Inflammatory macrophage treated with lipopolysaccharide for 4 hours (primary cell): ENCODE data around the gene TRAF3.
"Not testable (repeated sequence)": the region's sequence is repeated elsewhere in the genome, so short reads cannot be mapped to it uniquely, and the experiment has no call there.

Experiments
- DNase-seq: peaks from one replicate; pipeline ENCODE4 v3.0.0-alpha.2; 2020

The TRAF3 gene

GRCh38 chr14:102926840-102927239 lies 149.6 kb downstream of the TRAF3 start:
- not testable (repeated sequence) for DNase-seq

GRCh38 chr14:102927346-102927877 lies 150.2 kb downstream of the TRAF3 start:
- no peak for DNase-seq

GRCh38 chr14:102927878-102928411 lies 150.7 kb downstream of the TRAF3 start:
- no peak for DNase-seq

- DNase-seq = peak; percentile 19
Observed at GRCh38 chr14:102928412-102929240, 151.4 kb downstream of the TRAF3 start.

- no peak for DNase-seq
Observed at GRCh38 chr14:102929241-102930137, 152.2 kb downstream of the TRAF3 start.

- DNase-seq = no peak
Observed at GRCh38 chr14:102930138-102930752, 153.0 kb downstream of the TRAF3 start.

GRCh38 chr14:102930753-102931579 lies 153.7 kb downstream of the TRAF3 start:
- DNase-seq = no peak

- DNase-seq = no peak
Observed at GRCh38 chr14:102931580-102932285, 154.5 kb downstream of the TRAF3 start.

- no peak for DNase-seq
Observed at GRCh38 chr14:102932484-102933248, 155.4 kb downstream of the TRAF3 start.

- no peak for DNase-seq
Observed at GRCh38 chr14:102933618-102934231, 156.5 kb downstream of the TRAF3 start.

GRCh38 chr14:102935756-102936155 lies 158.5 kb downstream of the TRAF3 start:
- DNase-seq = no peak

- no peak for DNase-seq
Observed at GRCh38 chr14:102937331-102938175, 160.3 kb downstream of the TRAF3 start.

- no peak for DNase-seq
Observed at GRCh38 chr14:102938191-102938590, 160.9 kb downstream of the TRAF3 start.

- no peak for DNase-seq
Observed at GRCh38 chr14:102939329-102939728, 162.1 kb downstream of the TRAF3 start.

GRCh38 chr14:102939820-102940561 lies 162.7 kb downstream of the TRAF3 start:
- DNase-seq = no peak

- DNase-seq = no peak
Observed at GRCh38 chr14:102940729-102941362, 163.6 kb downstream of the TRAF3 start.

- no peak for DNase-seq
Observed at GRCh38 chr14:102941419-102942011, 164.3 kb downstream of the TRAF3 start.
